GM19043 (cell line): Measurements from ENCODE around the gene GTF3C2.

ENCODE experiments used
- ATAC-seq: cut with Tn5 transposase; IDR thresholded peaks from one replicate; pipeline ENCODE4 v1.9.1; 2021; ENCODE audit warnings: low read depth; ENCODE audit not compliant: unreplicated experiment

GTF3C2 gene, protein sequence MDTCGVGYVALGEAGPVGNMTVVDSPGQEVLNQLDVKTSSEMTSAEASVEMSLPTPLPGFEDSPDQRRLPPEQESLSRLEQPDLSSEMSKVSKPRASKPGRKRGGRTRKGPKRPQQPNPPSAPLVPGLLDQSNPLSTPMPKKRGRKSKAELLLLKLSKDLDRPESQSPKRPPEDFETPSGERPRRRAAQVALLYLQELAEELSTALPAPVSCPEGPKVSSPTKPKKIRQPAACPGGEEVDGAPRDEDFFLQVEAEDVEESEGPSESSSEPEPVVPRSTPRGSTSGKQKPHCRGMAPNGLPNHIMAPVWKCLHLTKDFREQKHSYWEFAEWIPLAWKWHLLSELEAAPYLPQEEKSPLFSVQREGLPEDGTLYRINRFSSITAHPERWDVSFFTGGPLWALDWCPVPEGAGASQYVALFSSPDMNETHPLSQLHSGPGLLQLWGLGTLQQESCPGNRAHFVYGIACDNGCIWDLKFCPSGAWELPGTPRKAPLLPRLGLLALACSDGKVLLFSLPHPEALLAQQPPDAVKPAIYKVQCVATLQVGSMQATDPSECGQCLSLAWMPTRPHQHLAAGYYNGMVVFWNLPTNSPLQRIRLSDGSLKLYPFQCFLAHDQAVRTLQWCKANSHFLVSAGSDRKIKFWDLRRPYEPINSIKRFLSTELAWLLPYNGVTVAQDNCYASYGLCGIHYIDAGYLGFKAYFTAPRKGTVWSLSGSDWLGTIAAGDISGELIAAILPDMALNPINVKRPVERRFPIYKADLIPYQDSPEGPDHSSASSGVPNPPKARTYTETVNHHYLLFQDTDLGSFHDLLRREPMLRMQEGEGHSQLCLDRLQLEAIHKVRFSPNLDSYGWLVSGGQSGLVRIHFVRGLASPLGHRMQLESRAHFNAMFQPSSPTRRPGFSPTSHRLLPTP

DNA sequence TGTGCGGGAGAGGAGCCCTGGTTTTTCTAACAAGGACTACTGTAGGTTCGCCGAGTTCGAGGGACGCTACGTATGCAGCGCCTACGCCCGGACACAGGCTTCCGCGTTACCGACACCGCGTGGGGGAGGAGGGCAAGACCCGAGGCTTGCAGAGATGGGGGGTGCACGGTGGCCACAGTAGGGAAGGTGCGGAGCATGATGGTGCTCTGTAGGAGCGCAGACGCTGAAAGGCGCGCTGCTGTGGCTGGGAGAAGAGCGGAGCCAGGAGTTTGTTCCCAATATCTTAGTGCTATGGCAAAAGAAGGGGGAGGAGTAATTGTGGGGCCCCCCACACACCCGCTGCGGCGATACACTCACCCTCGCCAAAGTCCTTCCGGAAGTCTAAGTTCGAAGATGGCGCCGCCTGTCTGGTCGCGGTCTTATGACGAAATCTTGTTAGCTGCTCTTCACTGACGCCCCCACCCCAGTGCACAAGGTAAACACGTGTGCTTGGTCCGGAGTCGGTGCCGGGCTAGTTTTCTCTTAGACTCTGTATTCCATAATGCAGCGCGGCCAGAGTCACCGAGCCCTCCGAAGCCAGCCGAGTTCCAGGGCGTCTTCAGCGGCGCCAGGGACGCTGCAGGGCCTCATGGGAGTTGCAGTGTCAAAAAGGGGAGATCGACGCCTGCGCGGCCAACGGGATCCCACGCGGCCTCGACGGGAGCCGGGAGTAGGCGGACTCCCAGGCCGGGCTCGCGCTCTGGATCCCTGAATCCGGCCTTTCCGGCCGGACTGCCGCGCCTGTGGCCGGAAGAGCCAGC lies at the start of gene GTF3C2:
Gene GTF3C2 (minus strand): TSS at position 383 of the 800 bp plus-strand sequence. CDS start 13,210 bp downstream, outside the sequence.
- peak; percentile 76 for ATAC-seq

DNA sequence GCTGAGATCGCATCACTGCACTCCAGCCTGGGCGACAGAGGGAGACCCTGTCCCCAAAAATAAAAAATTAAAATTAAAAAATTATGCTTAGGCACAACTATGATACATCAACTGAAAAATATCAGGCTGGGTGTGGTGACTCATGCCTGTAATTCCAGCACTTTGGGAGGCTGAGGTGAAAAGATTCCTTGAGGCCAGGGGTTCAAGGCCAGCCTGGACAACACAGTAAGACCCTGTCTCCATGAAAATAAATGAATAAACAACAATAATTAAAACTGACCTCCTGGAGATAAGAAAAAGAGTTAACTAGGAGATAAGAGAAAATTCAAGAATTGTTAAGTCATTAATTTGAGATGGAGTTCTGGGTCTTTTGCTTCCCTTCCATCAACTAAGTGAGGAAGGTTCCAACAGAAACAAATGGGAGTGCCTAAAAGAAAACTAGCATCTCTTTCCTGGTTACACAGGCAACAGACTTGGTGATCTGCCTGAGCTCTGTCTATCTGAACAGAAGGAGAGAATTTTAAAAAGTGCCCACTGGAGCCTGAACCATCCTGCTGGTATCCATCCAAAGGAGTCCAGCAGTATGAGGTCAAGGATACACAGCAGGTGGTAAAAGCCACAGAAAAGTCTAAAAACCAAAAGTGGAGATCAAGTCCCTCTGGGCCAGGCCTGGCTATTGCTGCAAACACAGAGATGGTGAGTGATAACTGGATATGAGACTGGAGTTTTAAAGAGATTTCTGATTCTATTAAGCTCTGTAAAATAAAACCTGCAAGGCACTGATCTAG lies 44.0 kb upstream of the GTF3C2 start:
- ATAC-seq: no peak

DNA sequence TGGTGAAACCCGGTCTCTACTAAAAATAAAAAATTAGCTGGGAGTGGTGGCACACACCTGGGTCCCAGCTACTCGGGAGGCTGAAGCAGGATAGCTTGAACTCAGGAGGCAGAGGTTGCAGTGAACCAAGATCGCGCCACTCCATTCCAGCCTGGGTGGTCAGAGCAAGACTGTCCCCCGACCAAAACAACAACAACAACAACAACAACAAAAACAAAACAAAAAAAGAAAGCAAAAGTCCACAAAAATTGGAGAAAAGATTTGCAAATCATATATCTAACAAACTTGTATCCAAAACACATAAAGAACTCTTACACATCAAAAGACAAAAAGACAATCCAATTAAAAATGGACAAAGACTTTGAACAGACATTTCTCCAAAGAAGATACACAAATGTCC lies 42.4 kb upstream of the GTF3C2 start:
- no peak for ATAC-seq

DNA sequence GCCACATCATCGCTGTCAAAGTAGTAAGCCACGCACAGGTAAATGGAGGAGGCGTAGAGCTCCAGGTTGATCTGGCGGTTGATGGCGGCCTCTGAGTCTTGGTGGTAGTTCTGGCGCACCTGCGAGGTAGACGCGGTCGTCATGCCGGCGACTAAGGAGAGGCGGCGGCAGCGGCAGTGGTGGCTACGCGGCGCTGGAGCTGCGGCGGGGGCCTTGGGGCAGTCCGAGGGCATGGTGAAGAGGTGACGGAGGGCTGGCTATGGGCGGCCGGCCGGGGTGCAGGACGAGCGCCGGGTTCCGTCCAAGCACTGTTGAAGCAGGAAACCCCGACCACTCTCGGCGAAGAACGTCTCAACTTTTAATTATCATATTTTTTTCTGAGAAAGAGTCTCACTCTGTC lies 36.7 kb upstream of the GTF3C2 start:
- no peak for ATAC-seq

DNA sequence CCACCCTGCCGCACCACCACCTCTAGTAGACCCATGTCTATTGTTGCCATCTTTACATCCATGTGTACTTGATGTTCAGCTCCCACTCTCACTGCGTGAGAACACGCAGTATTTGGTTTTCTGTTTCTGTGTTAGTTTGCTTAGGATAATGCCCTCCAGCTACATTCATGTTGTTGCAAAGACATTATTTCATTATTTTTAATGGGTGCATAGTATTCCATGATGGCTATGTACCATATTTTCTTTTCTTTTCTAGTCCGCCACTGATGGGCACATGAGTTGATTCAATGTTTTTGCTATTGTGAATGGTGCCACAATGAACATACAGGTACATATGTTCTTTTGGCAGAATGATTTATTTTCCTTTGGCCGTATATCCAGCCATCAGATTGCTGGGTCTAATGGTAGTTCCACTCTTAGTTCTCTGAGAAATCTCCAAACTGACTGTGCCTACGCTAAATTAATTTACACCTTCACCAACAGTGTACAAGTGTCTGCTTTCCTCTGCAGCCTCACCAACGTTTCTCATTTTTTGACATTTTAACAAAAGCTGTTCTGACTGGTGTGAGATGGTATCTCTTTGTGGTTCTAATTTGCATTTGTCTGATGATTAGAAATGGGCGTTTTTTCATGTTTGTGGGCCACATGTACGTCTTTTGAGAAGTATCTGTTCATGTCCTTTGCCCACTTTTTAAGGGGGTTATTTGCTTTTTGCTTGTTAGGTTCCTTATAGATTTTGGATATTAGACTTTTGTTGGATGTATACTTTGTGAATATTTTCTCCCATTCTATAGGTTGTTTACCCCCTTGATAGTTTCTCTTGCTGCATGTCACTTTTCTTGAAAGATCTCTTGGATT lies 34.5 kb upstream of the GTF3C2 start:
- ATAC-seq: no peak

DNA sequence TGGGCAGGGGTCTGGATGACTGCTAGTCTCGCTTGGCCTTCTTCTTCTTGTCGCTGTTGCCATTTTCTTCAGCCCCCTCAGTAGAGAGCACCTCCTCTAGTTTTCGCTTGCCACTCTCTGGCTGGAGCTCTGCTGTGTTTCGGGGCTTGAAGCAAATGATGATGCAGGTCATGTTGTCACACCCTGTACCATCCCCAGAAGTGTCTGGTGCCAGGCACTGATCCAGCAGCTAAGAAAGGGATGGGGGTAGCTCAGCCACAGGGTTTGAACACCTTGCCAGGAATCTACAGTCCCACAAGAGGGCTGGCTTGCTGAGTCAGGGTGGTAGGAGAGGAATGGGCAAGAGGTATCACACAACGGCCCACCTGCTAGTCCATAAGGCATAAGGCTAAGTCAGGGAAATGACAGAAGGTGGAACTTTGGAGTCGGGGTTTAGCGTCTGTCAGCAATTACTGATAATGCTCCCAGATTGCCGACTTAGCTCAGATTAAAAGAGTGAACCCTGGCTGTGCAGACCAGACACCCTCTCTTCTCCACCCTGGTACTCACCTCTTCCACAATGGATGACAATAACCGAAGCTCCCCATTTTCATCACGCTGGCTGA lies 25.1 kb upstream of the GTF3C2 start:
- no peak for ATAC-seq

DNA sequence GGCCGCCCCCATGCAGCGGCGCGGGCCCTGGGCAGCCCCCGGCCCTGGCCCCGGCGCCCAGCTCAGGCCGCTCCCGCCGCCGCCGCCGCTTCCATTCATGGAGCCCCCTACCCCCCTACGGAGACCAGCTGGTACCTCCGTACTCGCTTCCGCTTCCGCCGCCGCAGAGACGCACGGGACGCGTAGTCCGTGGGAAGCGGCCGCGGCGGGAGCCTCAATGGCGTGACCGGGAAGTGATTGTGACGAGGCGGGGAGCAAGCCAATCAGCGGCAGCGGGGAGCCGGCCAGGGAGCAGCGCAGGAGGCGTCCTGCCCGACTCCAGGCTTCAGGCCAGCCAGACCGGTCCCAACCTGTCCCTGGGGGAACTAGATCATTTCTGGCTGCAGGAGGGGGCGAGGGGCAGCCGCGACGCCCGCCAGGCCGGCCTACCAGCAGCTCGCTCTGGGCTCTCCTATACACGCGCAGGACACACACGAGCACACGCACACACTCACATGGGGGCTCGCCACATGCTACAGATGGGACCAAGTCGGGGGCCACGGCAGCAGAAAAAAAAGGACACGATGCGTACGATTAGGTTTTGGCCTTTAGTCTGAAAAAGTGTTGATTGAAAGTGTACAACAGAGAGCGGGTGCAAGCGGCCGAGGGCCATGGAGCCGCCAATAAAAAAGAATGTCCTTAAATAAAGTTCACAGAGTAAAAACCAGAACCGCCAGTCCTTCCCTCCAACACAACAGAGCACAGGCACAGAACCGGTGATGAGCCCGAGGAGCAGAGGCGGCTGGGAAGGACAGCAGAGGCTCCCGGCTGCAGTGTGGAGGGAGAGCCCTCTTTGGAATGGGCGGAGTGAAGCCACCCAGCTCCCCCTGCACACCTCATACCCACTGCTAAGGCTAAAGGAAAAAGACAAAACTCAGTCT lies 24.3 kb upstream of the GTF3C2 start, which contains the start of gene ZNF513:
Gene ZNF513 (minus strand): TSS at position 109 of the 920 bp plus-strand sequence. CDS start 208 bp downstream, outside the sequence.
- peak; percentile 91 for ATAC-seq

DNA sequence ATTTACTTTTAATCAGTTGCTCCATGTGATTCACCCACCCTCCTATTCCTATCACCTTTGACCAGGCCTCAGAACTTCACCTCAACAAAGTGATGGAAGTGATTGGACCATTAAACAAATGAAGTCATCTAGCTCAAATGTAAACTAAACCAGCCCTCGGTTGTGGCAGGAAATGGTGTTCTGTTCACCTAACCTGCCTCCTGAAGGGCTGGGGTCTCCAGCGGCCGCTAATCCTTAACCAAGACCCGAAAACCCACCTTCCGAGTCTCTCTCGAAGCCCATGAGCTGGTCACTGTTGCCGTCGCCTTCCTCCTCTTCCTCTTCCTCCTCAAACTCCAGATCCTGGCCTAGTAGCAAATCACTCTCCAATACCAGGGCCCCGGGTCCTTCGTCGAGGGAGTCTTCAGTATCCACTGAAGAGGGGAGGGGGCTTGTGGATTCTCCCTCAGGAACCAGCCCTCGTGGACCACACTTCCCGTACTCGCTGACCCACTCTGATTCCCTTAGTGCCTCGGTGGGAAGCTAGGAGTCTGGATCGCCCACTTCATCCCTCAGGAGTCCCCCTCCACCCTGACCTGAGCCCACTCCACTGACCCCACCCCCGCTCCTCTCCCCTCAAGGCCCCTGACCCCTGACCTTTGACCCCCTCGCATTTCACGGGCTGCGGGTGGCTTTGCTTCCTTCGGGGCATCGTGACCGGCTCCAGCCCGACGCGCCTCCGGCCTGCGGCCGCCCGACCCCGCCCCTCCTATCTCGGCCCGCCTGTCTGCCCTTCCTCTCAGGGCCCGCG lies 23.5 kb upstream of the GTF3C2 start:
- ATAC-seq: peak; percentile 30

DNA sequence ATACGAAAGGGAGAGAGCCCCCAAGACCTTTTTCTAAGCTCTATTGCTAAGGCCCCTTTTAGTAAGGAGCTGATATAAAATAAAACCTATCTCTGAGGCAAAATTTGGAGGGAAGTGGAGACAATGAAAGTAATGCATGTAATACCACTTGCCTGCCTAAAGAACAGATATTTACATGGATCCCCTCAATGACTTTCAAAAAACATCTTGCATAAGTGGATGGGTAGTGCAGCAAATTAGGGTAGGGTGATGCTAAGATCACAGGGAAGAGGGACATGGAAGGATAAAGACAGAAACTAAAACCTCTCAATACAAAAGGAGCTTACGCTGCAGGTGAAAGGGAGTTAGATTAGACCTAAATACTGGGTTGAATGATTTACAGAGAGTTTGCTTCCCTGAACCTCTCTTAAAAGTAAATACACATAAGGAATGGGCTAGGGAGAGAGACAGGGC lies 22.8 kb upstream of the GTF3C2 start:
- ATAC-seq: no peak

DNA sequence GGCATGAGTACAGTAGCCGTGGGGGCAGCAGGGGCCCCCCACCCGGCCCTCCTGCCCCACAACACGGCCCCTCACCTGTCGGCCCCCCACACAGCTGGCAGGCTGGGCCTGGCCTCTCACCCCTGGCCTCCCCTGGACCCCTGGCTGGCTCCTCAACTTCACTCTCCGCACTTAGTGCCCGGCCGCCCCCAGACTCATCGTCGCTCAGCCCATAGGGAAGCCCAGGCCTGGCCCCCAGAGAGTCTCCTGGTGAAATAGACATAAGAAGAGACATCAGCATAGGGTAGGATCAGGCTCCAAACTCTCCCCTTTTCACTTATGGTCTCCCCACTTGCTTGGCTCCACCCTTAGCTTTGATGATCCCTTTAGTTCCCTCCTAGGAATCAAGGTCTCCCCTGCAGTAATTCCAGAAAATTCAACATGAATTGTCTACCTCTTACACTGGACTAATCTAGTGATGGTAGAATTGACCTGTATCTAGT lies 22.3 kb upstream of the GTF3C2 start:
- ATAC-seq: no peak

DNA sequence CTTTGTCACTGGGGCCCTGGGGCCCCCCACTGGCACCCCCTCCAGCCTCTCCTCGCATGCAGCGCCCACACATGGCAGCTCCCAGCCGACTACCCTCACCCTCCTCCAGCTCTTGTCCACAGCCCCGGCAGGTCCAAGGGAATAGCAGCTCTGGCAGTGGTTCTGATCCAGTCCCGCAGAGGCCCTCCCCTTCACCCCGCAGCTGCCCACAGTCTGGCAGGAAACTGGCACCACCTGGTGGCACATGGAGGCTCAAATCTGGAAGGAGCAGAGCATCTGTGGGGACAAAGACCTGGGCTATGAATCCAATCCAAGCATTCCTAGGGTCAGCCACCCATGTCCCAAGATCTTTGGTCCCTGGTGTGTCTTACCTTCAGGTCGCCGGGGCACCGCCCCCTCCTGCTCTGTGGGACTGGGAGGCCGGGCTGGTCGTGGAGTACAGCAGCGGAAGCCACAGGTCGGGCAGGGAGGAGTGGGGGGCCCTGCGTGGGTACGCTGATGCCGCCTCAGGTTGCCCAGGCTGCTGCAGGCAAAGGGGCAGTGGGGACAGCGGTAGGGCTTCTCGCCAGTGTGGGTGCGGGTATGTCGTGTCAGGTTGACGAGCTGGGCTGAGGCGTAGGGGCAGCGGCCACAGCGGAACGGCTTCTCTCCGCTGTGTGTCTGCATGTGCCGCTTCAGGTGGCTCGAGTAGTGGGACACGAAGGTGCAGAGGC lies 21.7 kb upstream of the GTF3C2 start:
- no peak for ATAC-seq

DNA sequence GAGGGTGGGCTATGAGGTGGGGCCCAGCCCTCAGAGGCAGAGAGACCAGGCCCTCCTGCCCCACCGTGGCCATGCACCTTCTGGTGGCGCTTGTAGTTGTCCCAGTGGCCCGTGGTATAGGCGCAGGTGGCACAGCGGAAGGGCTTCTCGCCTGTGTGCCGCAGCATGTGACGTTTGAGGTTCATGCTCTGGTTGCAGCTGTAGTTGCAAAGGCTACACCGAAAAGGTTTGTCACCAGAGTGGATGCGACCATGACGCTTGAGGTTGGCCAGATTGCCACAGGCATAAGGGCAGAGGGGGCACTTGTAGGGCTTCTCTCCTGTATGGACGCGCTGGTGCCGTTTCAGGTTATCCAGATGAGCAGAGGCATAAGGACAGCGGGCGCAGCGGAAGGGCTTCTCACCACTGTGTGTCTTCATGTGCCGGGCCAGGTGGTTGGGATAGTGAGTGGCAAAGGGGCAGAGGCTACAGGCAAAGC lies 21.1 kb upstream of the GTF3C2 start:
- no peak for ATAC-seq

DNA sequence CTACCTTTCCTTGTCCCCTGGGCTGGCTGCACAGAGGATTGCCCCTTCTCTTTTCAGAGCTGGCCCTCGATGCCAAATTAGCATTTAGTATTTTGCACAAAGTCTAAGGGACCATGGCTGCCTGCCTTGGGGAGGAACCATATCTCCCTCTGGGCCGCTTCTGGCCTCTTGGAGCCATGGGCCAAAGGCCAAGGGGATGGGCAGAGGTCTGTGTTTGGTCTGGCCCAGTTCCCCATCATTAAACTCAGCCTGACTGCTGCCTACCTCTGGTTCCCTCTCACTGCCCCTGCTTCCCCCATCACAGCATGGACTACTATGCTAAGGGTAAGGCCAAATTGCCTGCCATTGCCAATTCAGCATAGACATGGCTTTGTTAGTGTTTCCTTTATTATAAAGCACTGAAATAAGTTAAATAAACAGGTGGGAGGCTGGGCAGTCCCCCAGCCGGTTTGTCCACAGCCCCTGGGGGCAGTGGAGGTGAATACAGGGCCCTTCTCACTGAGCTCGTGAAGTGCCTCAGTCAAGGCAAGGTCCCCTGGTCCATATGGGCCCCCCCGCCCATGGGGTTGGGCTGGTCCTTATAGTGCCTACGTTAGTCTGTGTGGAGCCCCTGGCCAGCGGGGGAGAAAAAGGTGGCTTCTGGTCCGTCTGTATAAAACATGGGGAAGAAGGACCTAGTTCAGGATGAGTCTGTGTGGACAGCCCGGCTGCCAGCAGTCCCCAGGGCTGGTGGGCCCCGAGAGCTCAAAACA lies 20.5 kb upstream of the GTF3C2 start:
- ATAC-seq: no peak

DNA sequence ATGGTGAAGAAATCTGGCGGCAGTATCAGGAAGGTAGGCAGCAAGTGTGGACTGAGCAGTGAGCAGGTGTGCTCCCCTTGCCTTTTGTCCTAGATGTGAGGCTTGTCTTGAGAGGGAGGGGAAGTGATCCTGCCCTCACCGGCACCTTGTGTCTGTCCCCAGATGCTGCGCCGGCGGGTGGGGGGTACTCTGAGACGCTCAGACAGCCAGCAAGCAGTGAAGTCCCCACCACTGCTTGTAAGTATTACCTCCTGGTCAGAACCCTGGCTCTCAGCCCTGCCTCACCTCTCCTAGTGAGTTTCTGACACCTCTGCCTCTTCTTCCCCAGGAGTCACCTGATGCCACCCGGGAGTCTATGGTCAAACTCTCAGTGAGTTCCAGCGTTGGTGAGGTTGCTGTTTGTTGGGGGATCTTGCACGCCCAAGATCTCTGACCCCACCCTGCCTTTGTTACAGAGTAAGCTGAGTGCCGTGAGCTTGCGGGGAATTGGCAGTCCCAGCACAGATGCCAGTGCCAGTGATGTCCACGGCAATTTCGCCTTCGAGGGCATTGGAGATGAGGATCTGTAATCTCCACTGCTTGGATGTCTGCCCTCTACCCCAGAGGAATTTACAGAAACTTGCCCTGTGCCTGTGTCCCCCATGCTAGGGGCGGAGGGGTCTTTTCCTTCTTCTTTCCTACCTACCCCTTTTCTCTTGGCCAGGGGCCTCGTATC lies 19.7 kb upstream of the GTF3C2 start:
- ATAC-seq: no peak
